NCI-H2196 treated with DMSO at 0.1 percent for 48 hours (cell line): Measurements from ENCODE around the gene DEFB110.

ENCODE experiments used
- DNase-seq: peaks from one replicate; lab custom pipeline; 2025; ENCODE audit not compliant: unreplicated experiment; lab: John Stamatoyannopoulos, UW

Gene DEFB110

GRCh38 chr6:50021894-50022293 lies at the start of gene DEFB110:
DEFB110 (minus strand) TSS chr6:50021994; CDS start chr6:50021935, 59 bp downstream.
- DNase-seq: no peak

DNA sequence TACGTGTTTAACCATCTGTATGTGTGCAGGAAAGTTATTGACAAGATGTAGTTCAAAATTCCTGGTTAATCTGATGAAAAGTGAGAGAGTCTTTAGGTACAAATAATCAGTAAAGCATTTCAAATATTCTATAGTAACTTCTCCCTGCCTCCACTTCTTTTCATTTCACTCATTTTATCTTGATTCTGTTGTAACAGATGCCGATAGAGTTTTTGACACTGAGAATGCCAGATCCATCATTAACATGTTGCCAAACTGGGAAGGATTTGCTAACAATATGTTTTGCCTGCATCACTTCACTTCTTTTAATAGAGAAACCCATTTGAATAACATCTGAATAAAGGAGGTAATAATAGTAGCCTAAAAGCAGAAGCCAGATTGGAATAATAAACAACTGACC lies 48.3 kb upstream of the DEFB110 start:
- no peak for DNase-seq

- DNase-seq: no peak
Measured at GRCh38 chr6:50062051-50062450, 40.3 kb upstream of the DEFB110 start.

DNA sequence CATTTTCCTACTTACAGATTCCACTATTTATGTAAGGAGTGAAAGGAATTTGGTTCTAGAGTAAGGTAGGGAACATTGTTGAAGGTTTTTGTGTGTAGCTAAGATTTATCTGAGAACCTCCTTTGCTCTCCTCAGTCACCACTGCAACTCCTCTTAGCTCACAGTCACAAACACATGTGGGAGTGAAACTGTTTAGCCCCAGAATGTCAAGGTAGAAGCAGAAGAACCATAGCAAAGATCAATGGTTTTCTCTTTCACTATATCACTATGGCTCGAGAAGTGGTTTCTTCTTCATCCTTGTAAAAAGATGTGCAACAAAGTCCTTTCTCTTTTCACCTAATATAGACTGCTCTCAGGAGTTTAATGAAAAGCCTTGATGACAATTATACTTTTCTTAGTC lies 34.4 kb upstream of the DEFB110 start:
- no peak for DNase-seq

GRCh38 chr6:50049829-50050228 lies 28.0 kb upstream of the DEFB110 start, which contains the start of gene DEFB112:
DEFB112 (minus strand) TSS chr6:50049929; CDS start chr6:50049869, 60 bp downstream.
- DNase-seq: no peak

- DNase-seq: no peak
Measured at GRCh38 chr6:50047026-50047425, 25.2 kb upstream of the DEFB110 start.

GRCh38 chr6:50030777-50031562 lies 9.2 kb upstream of the DEFB110 start:
- no peak for DNase-seq

DNA sequence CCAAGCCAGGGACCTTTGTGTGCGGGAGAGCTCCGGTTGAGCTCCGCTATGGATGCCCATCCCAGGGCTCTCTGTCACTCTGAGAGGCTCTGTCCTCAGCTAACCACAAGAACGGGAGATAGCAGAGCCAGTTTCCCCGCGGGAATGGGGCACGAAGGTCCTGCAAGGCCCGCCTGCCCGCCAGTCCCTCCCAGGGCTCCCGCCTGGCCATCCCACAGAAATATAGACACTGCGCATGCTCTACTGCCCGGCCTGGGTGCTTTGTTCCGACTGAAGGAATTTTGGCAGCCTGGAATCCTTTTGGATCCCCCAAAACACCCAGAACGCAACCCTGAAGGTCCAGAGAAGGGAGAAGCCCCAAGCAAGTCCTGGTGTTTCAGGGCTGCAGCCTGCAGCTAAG lies 8.6 kb upstream of the DEFB110 start:
- DNase-seq: no peak

DNA sequence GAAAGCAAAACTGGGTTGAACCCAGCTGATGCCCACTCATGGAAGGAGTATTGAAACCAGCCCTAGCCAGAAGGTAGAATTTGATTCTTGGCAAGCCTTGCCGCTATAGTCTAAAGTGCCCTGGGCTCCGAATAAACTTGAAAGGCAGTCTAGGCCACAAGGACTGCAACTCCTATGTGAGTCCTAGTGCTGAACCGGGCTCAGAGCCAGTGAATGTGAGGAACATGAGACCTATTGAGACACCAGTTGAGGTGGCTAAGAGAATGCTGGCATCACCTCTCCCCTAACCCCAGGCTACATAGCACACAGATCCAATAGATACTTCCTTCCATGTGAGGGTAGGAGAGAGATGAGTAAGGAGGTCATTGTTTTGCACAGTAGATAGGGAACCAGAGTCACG lies 3.5 kb upstream of the DEFB110 start:
- no peak for DNase-seq

- DNase-seq: no peak
Measured at GRCh38 chr6:50007819-50008218, 14.0 kb downstream of the DEFB110 start.

- DNase-seq: no peak
Measured at GRCh38 chr6:50003139-50003538, 18.7 kb downstream of the DEFB110 start.

DNA sequence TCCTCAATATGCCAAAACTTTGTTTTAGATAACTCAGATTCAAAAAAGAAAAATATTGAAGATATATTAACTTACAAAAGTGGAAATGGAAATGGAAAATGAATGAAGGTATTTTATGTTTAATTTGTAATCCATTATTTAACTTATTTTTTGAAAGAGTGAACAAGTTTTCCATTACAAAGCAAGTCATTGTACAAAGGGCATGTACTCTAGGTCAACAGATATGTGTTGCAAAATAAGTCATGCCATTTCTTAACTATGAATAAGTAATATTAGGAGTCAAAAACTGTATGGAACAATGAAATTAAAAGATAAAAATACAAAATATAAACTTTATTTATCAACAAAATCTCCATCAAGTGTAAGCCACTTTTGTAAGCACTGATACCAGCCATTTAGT lies 26.5 kb downstream of the DEFB110 start:
- no peak for DNase-seq

DNA sequence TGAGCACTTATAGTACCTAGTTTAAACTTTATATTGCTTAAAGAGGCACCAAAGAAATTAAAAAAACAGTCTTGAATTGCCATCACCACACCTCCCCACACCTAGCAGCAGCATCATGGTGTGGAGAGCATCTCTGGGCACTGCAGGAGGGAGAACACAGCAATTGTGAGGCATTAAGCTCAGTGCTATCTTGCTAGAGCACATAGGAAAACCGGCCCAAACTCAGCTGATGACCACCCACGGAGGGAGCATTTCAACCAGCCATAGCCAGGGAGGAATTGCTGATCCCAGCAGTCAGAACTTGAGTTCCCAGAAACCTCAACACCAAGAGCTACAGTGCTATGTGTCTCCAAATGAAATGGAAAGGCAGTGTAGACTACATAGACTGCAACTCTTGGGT lies 32.9 kb downstream of the DEFB110 start:
- no peak for DNase-seq

GRCh38 chr6:49987749-49988148 lies 34.0 kb downstream of the DEFB110 start:
- DNase-seq: no peak

- DNase-seq: no peak
Measured at GRCh38 chr6:49986551-49986950, 35.2 kb downstream of the DEFB110 start.

GRCh38 chr6:49982046-49982445 lies 39.7 kb downstream of the DEFB110 start:
- no peak for DNase-seq

DNA sequence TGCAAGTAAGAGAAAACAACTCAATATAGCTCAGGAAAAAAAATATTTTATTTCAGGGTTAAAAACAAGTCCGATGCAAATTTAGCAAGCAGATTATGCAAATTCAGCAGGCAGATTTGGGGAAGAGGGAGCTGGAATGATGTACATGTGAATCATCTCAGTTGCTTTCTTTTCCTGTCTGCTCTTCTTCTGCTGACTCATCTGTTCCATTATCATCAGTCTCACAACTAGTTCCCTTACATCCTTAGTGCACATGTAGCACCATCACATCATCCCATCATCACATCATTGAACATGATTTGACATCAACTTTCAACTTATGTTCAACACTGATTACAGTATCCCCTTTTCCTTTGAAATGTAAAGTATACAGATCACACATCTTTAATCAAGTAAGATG lies 40.9 kb downstream of the DEFB110 start:
- no peak for DNase-seq

- no peak for DNase-seq
Measured at GRCh38 chr6:49979584-49979983, 42.2 kb downstream of the DEFB110 start.

GRCh38 chr6:49978332-49979226 lies 43.2 kb downstream of the DEFB110 start:
- no peak for DNase-seq

DNA sequence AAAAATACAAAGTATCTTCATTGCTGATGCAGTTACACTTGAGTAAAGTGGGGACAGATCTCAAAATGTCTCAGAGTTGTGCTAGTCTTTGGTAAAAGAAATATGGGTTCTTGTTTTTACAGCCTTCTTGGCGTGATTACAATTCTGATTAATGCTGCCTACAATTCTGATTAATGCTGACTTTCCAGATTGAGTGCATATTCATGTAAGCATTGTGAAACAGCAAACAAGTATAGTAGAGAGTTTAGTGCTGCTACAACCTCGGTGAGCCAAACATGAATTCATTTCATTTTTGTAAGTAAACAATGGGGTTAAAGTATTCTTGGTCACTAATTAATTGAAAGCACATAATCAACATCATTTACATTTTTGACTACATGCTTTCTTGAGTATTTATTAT lies 52.2 kb downstream of the DEFB110 start, which contains the start of gene DEFB113:
Gene DEFB113, minus strand, starts transcription at position 21 of the 400 bp plus-strand sequence. Its CDS starts 0 bp downstream, at position 21.
- DNase-seq: no peak
